HuH-7 (cell line): ENCODE measurements around the gene ACTR3.

Source experiments
- DNase-seq: peaks from one replicate; pipeline ENCODE4 v3.0.0; 2011; ENCODE audit warnings: low spot score

The ACTR3 gene

GRCh38 chr2:113876503-113877387 lies 13.1 kb upstream of the ACTR3 start:
- DNase-seq: peak; percentile 73

DNA sequence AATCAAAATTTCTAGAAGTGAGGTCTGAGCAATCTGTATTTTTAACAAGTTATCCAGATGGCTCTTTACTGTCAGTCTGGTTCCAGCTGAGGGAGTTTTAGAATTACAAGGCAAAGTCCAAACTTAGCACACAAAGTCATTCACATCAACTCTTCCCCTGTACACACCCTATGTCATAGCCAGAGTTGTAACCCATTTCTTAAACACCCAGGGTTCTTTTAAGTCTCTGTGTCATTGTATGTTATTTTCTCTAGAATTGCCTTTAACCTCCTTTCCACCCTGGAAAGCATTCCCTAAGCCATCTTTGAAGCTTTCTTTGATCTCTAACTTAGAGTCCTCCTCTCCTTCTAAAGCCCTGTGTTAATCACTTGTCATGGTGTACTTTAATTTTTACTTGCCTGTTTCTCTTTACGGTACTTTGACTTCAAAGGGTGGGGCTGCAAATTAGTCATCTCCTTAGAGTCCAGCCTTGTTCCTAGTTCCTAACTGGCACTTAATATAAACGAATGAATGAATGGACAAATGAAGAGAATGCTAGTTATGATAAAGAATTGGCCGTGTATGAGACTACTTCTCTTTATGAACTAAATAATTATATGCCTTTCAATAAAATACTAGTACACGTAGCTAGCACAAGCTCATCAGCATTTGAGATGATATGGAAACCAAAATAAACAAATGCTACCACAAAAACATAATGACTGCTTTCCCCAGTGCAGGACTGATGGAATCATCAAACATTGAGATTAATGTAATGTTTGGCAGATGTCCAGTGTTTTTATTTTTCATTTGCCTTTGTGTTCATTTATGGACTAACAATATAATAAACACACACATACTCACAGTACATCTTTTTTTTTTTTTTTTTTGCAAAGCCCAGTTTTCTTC lies 11.9 kb upstream of the ACTR3 start:
- peak; percentile 18 for DNase-seq

DNA sequence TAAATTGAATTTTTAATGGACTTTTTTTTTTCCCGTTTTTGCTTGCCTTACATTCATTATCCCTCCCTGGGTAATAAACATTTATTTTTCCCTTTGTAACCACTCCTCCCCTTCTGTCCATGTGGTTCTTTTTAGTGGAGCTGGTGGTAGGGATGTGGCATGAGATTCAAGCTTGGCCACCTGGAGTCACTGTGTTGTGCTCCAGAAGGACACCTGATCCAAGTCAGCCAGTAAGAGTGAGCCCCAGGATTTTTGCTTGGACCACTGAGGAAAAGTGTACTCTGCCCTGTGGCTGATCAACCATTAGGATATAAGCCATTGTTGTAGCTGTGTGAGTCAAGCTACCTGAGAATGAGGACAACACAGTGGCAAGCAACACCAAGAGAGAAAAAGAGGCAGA lies 11.1 kb upstream of the ACTR3 start:
- DNase-seq: no peak

DNA sequence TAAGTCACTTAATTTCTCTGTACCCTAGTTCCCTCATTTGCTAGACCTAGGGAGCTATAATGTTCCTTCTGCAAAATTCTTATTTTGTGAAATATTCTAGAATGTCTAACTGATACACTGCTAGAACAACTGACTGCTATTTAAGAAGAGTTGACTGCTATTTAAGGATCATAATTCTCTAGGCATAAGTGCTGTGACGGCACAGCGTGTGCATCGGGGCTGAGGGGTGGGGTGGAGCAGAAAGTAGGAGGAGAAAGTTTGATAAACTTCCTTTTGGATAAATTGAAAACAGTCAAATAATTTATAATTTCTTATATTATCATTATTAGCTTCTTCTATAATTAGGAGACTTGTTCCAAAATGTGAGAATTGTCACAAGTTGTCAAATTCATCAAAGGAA lies 10.4 kb upstream of the ACTR3 start:
- DNase-seq: no peak

- DNase-seq: no peak
Measured at GRCh38 chr2:113886479-113887008, 3.3 kb upstream of the ACTR3 start.

DNA sequence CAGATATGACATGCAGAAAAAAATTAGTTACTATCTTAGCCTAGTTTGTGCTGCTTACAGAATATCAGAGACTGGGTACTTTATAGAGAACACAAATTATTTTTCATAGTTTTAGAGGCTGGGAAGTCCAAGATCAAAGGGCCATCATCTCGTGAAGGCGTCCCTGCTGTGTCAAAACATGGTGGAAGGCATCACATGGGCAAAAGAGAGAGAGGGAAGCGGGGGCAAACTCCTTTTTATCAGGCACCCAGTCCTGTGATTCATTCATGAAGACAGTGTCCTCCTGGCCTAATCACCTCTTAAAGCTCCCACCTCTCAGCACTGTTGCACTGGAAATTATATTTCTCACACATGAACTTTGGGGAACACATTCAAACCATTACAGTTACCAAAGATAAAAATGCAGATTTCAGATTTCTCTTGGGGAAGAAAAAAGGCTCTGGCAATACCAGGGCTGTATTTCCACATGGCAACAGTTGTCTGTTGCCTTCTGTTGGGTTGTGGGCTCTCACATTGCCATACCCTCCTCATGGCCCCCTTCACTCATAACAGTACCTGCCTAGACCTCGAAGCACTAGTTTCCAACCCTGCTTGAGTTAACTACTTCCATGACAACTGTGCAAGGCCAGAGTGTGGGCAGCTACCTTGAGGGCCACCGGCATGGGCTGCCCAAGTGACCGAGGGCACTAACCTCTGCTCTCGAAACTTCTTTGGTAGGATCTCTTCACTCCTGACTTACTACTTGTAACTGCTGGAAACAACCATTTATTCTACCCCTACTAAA lies 2.7 kb upstream of the ACTR3 start:
- DNase-seq: no peak

GRCh38 chr2:113888641-113889470 lies 1.0 kb upstream of the ACTR3 start:
- DNase-seq: no peak

GRCh38 chr2:113890253-113891235 lies 655 bp downstream of the ACTR3 start:
- peak; percentile 17 for DNase-seq

DNA sequence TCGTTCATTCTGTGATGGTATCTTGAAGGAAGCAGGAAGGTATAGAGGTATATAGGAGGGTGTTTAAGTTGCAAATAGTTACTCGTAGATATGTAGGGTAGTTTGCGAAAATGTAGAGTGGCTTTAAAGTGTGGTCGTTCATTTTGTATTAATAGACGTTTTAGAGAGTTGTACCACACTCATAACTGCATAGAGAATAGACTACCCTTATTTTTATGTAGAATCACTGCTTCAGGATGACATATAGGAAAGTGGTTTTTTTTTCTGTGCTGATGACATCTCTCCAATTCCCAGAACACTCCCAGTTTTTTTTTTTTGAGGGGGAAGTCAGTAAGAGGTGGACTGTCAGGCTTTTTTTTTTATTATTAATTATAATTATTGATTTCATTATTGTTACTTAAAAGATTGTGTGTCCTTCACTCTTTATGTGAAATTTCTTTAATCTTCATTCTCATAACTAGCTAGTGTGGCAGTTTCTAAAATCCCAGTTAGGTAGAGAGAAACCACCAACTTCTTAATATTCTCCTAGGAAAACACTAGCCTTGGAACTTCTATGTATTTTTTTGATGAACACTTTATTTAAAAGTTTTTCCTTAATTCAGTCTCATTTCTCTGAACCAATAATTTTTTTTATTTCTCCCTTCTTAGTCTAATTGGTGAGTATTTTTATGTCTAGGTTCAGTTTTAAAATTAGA lies 1.5 kb downstream of the ACTR3 start:
- DNase-seq: no peak

DNA sequence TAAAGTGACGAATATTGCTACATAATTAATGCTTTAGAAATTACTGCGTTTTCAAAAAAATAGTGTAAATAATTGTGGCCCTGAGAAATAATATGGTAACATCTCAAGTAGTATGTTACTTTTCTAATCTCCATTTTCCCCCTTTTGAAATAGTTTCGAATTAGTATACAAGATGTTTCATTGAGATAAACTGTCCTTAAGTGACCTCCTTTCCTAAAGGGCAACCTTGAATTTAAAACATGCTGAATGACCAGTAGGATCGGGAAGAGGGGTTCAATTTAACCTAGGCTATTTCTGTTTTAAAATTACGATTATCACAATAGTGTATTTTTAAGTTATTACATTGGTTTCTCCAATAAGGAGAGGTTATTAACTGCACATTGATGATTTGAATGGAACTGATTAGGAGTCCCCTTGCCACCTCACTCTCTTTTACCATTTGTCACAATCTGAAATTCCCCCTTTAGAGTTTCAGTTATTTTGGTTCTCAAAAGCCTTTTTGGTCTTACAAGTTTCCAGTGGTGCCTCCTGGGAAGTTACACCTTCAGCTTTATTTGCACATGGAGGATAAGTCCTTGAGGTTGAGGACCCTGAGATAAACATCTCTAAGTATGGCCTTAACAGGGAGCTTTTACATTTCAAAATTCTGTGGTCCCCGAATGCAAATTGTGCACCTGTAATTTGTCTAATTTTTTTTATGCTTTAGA lies 2.3 kb downstream of the ACTR3 start:
- no peak for DNase-seq

DNA sequence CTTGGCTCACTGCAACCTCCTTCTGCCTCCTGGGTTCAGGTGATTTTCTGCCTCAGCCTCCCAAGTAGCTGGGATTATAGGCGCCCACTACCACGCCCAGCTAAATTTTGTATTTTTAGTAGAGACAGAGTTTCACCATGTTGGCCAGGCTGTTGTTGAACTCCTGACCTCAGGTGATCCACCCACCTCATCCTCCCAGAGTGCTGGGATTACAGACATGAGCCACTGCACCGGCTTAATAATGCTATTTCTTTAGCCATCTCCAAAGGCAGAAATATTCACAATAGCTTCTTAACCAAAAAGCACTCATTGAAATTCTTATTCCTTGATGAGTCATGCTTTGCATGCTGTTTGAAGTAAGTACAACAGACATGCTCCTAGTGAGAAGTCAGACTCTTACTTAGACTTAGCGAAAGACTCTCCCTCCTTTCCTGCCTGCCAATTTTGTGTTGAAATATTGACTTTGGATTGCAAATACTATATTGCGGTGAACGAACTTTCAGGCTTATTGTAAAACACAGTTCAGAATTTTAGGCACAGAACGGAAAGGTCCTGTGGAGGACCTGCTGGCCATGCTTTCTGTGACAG lies 4.4 kb downstream of the ACTR3 start:
- peak; percentile 18 for DNase-seq

- DNase-seq: no peak
Measured at GRCh38 chr2:113895301-113895700, 5.4 kb downstream of the ACTR3 start.

DNA sequence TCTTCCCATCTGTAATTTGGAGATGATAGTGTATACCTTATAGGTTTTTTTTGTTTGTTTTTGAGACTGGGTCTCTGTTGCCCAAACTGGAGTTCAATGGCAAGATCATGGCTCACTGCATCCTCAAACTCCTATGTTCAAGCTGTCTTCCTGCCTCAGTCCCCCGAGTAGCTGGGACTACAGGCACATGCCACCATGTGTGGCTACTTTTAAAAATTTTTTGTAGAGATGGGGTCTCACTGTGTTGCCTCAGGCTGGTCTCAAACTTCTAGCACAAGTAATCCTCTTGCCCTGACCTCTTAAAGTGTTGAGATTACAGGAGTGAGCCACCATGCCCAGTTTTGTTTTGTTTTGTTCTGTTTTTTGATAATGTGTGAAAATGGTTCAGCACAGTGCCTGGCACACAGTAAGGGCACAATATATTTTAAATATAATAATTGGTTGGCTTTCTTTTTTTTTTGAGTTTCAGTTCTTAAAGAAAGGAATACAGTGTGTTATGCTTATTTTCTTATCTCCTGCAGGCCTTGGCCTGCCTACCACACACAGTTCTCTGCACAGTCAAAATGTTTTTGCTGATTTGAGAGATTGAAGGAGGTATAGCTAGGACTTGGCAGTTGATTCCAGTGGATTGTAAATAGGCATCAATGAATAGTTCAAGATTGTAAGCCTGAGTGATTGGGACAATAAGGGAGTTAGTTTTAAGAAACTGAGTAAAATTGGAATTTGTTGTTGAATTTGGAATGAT lies 6.1 kb downstream of the ACTR3 start:
- DNase-seq: no peak

DNA sequence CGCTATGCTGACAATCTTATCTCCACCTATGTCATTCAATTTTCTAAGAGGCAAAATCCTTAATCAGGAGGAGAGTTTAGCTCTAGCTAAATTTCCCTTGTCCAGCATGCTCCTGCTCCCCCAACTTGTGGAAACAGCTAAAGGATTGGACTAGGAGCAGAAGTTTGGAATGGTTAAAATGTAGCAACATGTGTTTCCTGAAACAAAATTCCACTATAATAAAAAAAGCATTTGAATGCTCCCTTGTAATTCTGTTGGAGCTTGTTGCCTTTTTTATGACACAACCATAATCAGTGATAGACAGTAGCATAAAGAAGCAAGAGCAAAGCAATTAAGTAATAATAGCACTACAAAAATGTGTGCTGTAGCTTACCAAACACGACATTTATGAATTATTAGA lies 6.9 kb downstream of the ACTR3 start:
- no peak for DNase-seq

DNA sequence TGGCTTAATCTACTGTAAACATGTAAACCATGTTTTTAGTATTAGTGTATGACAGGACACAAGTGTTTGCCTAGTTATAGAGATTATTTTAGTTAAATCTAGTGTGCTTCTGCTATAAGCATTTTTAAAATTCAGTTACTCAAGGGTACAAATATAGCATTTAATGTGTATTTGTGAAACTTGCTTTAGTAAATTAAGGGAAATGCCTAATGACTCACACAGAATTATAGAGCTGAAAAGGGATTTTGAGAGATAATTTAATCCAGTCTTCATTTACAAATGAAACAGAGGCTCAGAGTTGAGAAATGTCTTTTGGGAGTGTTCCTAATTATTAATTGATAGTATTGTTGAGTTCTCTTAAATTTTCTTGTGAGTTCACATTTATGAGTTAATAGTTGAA lies 8.2 kb downstream of the ACTR3 start:
- DNase-seq: no peak

GRCh38 chr2:113899166-113899565 lies 9.3 kb downstream of the ACTR3 start:
- DNase-seq: no peak

DNA sequence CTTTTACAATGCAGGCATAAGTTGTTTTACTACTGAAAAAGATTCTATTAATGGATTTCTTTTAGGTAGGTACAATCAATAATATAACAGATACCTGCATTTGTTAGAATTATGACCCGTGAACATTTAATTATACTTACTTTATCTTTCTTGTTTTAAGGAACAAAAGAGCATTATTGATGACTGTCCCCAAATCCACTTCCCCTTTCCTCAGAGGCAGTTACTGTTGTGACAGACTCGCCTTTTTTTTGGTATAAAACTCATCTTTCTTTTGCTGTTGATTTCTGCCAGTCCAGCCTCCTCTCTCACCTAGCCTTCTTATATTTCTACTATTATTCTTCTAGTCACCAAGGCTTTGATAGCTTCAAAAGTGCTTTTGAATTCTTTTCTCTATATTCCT lies 12.1 kb downstream of the ACTR3 start:
- no peak for DNase-seq

DNA sequence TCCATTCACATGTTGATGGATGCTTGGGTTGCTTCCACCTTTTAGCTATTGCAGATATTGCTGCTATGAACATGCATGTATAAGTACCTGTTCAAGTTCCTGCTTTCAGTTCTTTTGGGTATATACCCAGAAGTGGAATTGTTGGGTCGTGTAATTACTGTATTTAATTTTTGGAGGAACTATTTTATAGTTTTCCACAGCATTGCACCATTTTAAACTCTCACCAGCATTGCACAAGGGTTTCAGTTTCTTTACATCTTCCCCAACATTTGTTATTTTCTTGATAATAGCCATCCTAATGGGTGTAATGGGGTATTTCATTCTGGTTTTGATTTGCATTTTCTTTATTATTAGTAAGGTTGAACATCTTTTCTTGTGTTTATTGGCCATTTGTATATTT lies 16.0 kb downstream of the ACTR3 start:
- DNase-seq: no peak
